DOHH2 (cell line): ENCODE measurements around the gene CHRM1.

ENCODE experiments used
- EZH2phosphoT487 ChIP-seq: fragments of 200-600 bp; sonication (generic); IDR thresholded peaks from 2 replicates; pipeline ENCODE4 v1.6.1; 2017; ENCODE audit warnings: borderline replicate concordance, mild to moderate bottlenecking, antibody characterized with exemption, low read length, moderate library complexity, mixed read lengths
- TF ChIP-seq, protein P1 (sequence below): fragments of 200-600 bp; sonication (generic); IDR thresholded peaks from one replicate; pipeline ENCODE4 v1.5.1; 2014; ENCODE audit warnings: antibody characterized with exemption, mild to moderate bottlenecking, low read depth, low read length; ENCODE audit not compliant: poor library complexity, severe bottlenecking

DNA sequence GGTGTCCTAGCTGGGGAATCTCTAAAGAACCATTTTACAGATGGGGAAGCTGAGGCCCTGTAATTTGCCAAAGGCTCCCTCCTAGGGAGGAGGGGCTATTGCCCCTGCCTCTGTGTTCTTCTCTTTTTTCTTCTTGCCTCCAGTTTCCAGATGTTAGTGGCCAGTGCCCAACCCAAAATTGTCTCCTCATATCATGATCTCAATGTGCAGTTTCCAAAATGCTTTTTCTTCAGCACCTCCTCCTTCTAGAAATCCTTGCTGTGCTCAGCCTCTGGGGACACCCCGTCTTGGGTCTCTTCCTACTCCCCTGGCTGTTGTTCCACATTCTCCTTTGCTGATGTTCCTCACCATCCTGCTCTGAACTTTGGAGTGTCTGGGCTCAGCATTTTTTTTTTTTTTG, 9.5 kb upstream of the CHRM1 start:
- TF ChIP-seq, protein P1, sequence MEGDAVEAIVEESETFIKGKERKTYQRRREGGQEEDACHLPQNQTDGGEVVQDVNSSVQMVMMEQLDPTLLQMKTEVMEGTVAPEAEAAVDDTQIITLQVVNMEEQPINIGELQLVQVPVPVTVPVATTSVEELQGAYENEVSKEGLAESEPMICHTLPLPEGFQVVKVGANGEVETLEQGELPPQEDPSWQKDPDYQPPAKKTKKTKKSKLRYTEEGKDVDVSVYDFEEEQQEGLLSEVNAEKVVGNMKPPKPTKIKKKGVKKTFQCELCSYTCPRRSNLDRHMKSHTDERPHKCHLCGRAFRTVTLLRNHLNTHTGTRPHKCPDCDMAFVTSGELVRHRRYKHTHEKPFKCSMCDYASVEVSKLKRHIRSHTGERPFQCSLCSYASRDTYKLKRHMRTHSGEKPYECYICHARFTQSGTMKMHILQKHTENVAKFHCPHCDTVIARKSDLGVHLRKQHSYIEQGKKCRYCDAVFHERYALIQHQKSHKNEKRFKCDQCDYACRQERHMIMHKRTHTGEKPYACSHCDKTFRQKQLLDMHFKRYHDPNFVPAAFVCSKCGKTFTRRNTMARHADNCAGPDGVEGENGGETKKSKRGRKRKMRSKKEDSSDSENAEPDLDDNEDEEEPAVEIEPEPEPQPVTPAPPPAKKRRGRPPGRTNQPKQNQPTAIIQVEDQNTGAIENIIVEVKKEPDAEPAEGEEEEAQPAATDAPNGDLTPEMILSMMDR: no peak
- no peak for TF ChIP-seq EZH2phosphoT487
